Measurements from ENCODE around the gene LEPROT.
"Not testable (repeated sequence)": the region's sequence is repeated elsewhere in the genome, so short reads cannot be mapped to it uniquely, and the experiment has no call there.

The LEPROT gene

GRCh38 chr1:65440915-65441314 is 20.4 kb downstream of the LEPROT start:
- no peak for DNase-seq

- DNase-seq = no peak
Observed at GRCh38 chr1:65441464-65441863, 21.0 kb downstream of the LEPROT start.

- no peak for DNase-seq
Observed at GRCh38 chr1:65442442-65442841, 22.0 kb downstream of the LEPROT start.

GRCh38 chr1:65443647-65444046 is 23.2 kb downstream of the LEPROT start:
- no peak for DNase-seq

- no peak for DNase-seq
Observed at GRCh38 chr1:65444128-65444640, 23.7 kb downstream of the LEPROT start.

- DNase-seq = no peak
Observed at GRCh38 chr1:65445837-65446236, 25.4 kb downstream of the LEPROT start.

GRCh38 chr1:65449214-65449823 is 28.9 kb downstream of the LEPROT start:
- DNase-seq = no peak

GRCh38 chr1:65455678-65456077 is 35.2 kb downstream of the LEPROT start:
- DNase-seq = not testable (repeated sequence)

GRCh38 chr1:65456481-65456880 is 36.0 kb downstream of the LEPROT start:
- no peak for DNase-seq

- peak; percentile 19 for DNase-seq
Observed at GRCh38 chr1:65457868-65458267, 37.4 kb downstream of the LEPROT start.

GRCh38 chr1:65458730-65459396 is 38.4 kb downstream of the LEPROT start:
- no peak for DNase-seq

GRCh38 chr1:65459397-65459768 is 38.9 kb downstream of the LEPROT start:
- DNase-seq = peak; percentile 59

GRCh38 chr1:65465837-65466236 is 45.4 kb downstream of the LEPROT start:
- DNase-seq = not testable (repeated sequence)

- DNase-seq = no peak
Observed at GRCh38 chr1:65467536-65467935, 47.1 kb downstream of the LEPROT start.

GRCh38 chr1:65469126-65469888 is 48.8 kb downstream of the LEPROT start:
- no peak for DNase-seq

- DNase-seq = no peak
Observed at GRCh38 chr1:65469889-65470340, 49.4 kb downstream of the LEPROT start.

GRCh38 chr1:65470766-65471165 is 50.3 kb downstream of the LEPROT start:
- no peak for DNase-seq

GRCh38 chr1:65471213-65471833 is 50.9 kb downstream of the LEPROT start:
- DNase-seq = no peak

GRCh38 chr1:65471861-65472332 is 51.4 kb downstream of the LEPROT start:
- DNase-seq = no peak

GRCh38 chr1:65476327-65476726 is 55.9 kb downstream of the LEPROT start:
- no peak for DNase-seq

GRCh38 chr1:65477414-65478378 is 57.2 kb downstream of the LEPROT start:
- DNase-seq = no peak
